ENCODE measurements around the gene ATP5ME.
A peak's percentile ranks its signal among the peaks of the same experiment; 100 is the strongest.
"Not testable (repeated sequence)": the region's sequence is repeated elsewhere in the genome, so short reads cannot be mapped to it uniquely, and the experiment has no call there.

ATP5ME gene

DNA sequence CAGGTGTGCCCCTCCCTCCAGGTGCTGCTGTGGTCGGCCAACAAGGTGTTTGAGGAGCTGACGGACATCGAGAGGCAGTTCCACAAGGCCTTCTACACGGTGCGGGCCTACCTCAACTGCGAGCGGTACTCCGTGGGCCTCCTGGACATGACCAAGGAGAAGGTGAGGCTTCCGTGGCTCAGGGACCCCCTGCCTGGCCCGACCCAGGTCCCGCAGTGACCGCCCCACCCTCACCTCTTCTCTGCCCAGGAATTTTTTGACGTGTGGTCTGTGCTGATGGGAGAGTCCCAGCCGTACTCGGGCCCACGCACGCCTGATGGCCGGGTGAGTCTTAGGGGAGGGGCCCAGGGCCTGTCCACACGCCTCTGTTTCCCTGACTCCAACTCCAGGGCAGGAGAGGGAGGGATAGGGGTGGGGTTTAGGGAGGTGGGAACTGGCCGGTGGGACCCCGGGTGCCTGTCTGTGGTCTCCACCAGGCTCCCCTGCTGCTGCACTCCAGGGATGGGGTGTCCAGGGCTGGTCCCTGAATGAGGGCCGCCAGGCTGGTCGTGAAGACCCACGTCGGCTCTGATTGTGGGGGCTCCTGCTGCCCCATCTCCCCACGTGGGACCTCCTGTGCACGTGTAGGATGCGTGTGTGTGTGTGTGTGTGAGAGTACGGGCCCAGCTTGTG, 20.1 kb downstream of the ATP5ME start:
- DNase-seq: no peak

DNA sequence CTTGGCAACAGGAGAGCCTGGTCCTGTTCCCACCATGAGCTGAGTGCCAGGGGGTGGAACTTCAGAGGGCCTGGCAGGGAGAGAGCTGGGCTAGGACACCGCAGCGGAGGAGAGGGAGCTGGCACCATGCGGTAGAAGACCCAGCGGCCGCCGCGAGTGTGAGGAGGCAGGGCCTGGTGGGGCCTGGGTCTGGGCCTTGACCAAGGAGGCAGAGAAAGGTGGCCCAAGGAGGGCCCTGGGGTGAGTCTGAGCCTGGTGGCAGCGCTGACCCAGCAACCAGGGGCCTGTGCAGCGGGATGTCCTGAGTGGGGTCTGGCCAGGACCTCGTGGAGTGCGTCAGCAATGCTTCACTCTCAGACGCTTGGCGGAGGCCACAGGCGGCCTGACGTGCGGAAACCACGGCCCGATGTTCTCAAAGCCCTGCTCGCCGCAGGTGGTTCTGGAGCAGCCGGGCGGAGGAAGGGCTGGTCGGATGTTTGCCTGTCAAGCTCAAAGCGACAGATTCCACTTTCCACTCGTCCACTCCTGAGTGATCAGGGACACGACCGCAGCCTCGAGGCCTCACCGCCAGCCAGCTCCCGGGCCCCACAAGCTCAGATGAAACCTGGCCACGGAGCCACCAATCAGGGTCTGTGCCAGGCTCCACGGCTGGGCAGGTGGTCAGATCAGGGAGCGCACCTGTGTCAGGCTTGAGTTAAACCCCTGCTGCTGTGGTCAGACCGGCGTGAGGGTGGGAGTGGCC, 20.8 kb downstream of the ATP5ME start:
- DNase-seq: no peak

DNA sequence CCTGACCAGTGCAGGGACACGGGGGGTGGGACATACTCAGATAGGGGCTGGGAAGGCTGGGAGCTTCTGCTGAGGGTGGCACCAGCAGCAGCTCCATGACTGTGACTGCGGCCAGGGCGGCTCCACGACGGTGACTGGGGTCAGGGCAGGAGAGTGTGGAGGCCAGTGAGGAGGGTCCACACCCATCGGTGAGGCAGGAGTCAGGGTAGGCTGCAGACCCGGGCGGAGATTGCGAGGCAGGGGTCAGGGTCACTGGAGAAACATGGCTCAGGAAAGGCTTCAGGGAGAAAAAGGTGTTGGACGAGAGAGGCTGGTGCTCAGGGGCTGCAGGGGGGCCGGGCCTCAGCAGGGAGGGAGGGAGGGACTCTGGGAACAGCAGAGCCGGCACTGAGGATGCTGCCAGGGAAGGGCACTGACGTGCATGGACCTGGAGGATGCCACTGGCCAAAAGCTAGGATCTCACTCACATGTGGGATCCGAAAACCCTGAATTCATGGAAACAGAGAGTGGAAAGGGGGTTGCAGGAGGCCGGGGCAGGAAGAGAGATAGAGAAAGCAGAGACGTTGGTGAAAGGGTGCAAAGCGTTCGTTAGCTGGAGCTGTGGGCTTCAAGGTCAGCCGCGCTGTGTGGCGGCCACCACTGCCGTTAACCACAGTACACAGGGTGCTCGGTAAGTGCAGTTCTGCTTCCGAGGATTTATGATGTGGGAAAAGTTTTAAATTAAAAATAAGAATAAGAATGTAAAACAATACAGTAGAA, 22.0 kb downstream of the ATP5ME start:
- no peak for DNase-seq

DNA sequence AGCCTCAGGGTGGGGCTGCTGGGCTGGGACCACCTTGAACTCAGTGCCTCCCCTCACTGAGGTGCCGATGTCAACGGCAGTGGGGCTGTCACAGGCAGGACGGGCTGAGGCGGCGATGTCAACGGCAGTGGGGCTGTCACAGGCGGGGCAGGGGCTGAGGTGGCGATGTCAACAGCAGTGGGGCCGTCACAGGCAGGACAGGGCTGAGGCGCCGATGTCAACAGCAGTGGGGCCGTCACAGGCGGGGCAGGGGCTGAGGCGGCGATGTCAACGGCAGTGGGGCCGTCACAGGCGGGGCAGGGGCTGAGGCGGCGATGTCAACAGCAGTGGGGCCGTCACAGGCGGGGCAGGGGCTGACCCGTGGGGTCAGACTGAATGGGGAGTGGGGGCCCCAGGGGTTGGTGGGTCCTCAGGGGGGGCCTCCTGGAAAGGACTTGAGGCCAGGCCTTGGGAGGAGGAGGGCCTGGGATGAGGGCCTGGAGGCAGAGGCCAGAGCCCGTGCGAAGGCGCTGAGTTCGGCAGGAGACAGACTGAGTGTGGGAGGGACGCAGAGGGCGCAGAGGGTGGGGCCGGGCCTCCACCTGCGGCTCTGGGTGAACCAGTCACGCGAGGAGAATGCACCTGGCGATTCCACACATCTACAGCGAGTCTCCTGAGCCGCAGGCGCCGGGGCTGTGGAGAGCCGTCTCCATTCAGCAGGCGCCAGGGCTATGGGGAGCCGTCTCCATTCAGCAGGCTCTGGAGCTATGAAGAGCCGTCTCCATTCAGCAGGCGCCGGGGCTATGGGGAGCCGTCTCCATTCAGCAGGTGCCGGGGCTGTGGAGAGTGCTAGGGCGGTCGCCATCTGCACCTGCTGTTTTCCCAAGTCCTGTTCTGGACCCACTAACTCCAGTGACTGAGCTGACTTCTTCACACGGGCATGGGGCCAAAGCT, 22.9 kb downstream of the ATP5ME start:
- DNase-seq: no peak

DNA sequence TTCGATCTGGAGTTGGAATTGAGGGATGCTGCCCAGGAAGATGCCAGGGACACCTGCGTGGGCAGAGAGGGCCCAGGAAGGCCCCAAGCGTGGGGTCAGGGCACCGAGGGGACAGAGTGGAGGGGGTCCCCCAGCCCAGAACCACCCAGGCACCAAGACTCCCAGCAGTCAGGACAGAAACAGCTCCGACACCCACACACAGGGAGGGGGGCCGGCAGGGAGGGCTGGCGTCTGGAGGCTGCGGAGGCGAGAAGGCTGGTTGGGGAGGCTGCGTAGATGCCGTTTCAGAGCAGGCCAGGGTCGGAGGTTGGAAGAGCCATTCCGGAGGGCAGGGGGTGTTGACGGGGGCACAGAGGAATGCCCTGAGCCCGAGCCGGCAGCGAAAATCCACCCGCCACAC, 23.6 kb downstream of the ATP5ME start:
- no peak for DNase-seq

DNA sequence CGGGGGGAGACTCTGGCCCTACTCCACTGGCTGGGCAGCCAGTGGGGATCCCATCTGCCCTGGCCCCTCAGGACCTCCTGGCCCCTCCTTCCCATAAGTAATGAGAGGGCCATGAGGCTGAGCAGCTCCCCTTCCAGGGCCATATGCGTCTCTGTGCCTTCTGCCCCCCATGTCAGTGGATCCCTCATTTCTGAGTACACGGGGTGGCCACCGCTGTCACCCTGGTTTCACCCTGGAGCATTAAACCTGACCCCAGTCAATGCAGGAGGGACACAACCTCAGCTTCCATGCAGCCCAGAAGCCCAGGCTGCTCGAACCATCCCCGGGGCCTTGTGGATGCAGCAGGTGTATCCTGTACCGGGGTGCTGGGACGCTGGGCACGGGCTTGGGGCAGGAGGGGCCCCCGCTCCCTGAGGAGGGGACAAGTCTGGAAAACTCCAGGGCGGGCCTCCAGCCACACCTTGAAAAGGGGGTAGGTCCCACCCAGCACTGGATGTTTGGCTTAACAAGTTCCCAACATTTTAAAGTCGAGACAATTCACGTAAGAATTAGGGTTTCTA, 24.2 kb downstream of the ATP5ME start:
- no peak for DNase-seq

DNA sequence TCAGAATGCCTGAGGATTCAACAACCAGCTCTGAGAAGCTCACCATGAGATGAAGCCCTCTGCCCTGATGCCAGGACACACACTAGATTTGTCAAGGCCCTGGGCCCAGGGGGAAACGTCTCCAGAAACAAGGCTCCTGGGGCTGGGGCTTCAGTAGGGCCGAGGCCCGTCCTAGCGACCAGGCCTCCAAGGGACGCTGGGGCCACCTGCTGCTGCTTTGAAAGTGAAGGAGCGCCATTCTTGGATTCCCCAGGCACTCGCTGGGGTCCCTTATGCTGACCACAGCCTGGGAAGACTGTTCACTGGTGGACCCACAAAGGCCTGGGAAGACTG, 24.8 kb downstream of the ATP5ME start:
- DNase-seq: no peak

DNA sequence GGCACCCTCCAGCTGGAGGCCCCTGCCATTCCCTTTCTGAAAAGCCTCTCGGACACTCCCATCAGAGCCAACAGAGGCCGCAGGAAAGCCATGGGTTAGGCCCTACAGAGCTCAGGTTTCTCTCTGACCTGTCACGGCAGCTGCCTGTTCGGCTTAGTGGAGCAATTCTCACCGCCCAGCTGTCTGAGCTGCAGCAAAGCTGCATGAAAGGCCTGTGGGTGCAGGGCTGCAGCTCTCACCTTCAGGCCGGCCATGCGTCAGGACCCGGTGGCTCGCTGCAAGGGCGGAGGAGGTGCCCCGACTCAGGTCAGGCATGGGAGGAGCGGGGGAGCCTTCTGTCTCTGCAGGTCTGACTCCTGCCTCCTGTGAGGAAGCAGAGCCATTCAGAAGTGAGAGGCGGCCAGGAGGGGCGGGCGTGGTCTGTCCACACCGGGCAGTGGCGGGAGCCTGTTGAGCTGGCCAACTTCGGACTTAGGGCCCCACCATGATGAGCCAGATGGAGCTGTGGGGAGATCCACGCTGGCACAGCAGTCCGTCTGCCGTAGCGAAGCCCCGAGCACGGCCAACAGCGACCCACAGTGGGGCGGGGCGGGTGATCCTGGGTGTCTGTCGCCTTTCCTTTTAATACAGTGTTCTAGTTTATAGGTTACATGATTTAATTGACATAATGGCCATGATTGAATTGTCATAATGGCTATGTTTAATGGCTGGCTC, 25.3 kb downstream of the ATP5ME start:
- no peak for DNase-seq

DNA sequence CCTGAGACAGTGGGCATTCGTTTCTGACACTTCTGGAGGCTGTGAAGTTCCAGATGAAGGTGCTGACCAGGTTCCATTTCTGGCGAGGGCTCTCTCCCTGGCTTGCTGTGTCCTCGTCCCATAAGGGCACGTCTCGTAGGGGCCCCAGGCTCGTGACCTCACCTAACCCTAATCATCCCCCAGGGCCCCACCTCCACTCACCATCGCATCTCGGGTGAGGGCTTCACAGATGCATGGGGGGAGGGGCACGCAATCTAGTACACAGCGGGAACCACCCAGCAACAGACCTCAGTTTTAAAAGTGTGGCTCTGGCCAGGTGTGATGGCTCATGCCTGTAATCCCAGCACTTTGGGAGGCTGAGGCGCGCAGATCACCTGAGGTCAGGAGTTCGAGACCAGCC, 26.6 kb downstream of the ATP5ME start:
- no peak for DNase-seq

DNA sequence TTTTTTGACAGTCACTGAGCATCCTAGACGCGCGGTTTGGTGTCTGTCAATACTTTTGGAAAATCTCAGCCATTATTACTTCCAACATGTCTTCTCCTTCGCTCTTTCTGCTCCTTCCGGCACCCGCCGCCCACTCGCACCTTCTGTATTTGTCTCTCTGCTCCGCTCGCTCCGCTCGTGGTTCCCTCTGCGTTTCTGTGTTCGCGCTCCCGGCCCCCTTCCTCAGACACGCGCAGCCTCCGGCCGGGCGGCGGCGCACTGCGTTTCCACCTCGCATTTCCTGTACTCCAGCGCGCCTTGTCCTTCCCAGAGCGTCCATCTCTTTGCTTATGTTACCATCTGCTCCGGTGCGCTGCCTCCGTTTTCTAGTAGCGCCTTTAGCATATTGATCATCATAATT, 27.6 kb downstream of the ATP5ME start:
- peak; percentile 12 for DNase-seq

DNA sequence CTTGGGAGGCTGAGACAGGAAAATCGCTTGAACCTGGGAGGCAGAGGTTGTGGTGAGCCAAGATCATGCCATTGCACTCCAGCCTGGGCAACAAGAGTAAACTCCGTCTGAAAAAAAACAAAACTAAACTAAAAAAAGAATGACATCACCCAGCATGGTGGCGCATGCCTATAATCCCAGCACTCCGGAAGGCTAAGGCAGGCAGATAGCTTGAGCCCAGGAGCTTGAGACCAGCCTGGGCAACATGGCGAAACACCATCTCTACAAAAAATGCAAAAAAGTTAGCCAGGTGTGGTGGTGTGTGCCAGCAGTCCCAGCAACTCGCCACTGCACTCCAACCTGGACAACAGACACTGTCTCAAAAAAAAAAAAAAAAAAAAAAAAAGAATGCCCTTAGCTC, 31.7 kb downstream of the ATP5ME start:
- DNase-seq: not testable (repeated sequence)

DNA sequence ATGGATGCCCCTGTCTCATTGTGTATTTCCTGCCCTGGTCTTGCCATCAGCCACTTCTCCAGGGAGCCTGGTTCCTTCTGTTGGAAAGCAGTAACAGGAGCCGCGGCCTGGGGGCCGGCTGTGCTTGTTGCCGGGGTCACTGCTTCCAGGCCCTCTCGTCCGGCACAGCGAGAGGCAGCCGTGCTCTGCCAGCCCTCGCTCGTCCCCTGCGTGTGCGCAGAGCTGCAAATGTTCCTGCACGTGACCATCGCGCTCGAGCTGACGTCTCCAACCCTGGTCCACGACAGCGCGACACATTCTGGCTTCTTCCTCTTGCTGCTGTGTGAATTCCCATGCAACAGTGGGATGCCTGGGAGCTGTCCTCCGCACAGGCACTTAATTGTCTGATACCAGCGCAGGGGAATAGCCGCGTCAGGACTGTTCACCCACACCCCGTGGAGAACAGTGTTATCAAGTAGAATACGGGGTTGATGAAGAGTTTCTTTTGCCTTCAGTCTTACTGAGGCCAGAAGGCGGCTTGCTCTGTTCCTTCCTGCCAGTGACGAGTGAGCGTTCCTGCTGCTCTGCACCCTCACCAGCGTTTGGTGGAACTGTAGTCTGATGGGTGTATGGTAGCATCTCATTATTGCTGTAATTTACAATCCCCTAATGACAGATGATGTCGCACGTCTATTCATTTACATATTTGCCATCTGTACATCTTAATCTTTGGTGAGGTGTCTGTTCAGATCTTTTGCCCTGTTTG, 36.4 kb downstream of the ATP5ME start:
- DNase-seq: no peak

DNA sequence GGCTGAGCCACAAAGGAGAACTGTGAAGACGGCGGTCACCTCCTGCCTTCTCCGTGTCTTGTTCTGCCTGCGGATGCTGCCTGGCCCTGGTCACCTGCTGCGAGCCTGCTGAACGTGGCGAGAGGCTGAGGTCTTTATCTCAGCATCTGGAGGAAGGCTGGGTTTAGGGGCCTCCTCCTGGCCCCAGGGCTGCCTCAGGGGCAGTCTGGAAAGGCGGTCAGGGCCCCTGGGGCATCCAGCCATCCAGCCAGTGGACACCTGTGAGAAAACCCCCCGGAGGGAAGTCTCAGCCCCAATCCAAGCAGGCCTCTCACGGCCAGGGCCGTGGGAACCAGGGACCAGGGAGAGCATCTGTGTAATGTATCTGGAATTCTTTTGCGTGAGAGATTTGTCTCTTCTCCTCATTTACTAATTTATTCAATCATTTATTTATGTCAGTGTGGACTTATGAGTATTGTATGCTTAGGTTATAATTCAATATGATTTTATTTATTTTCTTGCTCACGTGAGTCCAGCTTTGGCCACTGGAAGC, 37.4 kb downstream of the ATP5ME start:
- DNase-seq: no peak

DNA sequence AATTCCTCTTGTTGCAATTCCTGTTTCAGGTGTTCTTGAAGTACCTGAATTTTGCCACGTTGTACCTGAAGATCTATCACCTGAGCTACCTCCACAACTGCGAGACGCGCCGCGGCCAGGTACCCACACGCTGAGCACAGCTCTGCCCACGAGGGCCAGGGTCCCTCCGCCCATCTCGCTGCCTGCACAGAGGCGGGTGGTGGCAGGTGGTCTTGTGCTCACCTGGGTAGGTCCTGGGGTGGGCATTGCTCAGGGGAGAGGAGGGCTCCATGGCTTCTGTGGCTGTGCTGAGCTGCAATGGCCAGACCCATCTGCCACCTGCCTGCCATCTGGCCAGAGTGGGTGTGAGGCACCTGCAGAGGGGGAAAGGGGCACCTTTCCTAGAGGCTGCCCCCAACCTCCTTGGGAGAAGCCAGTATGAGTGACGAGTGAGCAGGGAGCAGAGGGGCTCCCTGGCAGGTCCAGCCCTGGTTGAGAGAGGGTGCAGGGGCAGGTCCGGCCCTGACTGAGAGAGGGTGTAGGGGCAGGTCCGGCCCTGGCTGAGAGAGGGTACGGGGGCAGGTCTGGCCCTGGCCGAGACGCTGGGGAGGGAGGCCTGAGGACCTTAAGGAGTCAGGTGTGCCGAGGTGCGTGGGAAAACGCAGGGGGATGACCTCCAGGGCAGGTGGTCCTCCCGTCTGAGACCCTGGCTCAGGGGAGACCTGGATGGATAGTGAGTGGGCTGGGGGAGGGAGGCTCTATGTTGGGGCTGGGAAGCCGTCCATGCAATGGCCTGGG, 38.0 kb downstream of the ATP5ME start:
- no peak for DNase-seq

DNA sequence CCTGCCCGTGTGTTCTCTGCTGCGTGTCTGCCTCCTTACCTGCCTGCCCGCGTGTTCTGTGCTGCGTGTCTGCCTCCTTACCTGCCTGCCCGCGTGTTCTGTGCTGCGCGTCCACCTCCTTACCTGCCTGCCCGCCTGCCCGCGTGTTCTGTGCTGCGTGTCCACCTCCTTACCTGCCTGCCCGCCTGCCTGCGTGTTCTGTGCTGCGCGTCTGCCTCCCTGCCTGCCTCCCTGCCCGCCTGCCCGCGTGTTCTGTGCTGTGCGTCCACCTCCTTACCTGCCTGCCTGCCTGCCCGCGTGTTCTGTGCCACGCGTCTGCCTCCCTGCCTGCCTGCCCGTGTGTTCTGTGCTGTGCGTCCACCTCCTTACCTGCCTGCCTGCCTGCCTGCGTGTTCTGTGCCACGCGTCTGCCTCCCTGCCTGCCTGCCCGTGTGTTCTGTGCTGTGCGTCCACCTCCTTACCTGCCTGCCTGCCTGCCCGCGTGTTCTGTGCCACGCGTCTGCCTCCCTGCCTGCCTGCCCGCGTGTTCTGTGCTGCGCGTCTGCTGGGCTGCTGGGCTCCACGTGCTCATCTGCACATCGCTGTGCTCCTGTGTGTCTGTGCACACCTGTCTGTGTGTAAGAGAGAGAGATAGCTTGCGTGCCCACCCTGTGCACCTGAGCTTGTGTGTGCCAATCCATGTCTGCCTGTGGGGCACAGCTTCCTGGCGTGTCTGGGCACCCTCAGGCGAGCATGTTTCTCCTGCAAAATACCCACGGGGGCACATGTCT, 38.8 kb downstream of the ATP5ME start:
- DNase-seq: not testable (repeated sequence)

DNA sequence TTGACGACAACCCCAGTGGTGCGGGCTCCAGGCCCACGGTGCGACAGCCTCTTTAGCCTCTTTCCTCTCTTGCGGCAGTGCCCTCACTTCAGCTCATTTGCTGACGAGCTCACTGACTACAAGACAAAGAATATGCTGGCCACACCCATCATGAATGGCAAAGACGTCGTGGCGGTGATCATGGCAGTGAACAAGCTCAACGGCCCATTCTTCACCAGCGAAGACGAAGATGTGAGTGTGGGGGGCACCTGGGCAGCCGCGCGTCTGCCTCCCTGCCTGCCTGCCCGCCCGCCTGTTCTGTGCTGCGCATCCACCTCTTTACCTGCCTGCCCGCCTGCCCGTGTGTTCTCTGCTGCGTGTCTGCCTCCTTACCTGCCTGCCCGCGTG, 39.5 kb downstream of the ATP5ME start:
- no peak for DNase-seq

DNA sequence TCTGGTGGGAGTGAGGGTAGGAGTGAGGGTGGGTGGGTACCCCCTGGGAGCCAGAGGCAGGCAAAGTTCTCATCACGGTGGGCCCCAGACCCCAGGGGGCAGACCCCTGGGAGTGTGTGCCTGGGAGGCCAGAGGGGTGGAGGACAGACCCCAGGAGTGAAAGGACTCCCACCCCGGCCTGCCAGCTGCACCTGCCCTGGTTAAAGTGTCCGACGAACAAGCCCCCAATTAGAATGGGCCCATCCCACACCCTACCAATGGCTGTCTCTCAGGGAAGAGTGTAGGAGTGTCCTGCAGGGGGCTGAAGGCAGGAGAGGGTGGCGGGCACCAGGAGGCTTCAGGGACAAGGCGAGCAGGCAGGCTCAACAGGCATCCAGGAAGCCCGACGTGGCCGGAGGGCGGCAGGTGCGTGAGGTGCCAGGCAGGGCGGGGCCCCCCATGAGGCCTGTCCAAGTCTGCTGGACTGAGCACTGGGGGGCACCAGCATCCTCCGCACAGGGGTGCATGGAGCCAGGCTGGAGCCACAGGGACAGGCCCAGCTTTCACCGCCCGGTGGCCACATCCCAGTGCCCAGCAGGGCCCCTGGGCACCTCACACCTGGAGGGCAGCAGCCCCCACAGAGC, 40.0 kb downstream of the ATP5ME start:
- no peak for DNase-seq

DNA sequence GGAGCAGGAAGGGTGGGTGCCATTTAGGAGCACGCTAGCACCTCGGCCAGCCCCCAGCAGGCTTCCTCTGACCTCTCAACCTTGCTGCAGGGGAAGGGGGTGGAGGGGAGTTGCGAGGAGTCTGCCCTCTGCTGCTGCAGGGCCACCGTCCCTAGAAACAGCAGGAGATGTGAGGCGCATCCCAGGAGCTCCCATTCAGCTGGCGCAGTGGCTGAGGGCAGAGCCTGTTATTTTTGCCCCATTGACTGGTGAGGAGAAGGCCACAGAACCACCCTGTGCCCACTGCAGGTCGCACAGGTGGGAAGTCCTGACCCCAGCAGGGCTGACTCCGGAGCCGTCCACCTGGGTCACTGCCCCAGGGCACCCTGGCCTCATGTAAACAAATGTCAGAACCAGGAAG, 40.7 kb downstream of the ATP5ME start:
- DNase-seq: no peak

DNA sequence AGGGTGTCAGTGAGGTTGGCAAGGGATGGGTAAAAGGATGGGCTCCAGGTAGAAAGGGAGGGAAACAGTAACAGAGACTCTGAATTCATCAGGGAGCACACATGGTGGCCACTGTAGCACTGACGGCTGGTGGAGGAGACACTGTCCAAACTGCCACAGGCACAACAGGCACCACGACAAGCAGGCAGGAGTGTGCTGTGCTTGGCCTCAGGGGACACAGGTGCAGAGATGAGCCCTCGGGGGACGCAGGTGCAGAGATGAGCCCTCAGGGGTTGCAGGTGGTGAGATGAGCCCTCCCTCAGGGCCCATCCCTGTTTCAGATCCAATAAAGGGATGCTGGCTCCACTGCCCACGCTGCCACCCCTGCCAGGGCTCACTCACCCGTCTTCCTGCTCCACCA, 41.1 kb downstream of the ATP5ME start:
- no peak for DNase-seq
